GM12801 (cell line): ENCODE data around the gene SERPINC1.

Source experiments
- TF ChIP-seq, protein P1 (sequence below): IDR thresholded peaks from one replicate; pipeline ENCODE4 v1.5.1; 2011; ENCODE audit warnings: control low read depth; ENCODE audit not compliant: insufficient read length; ENCODE audit errors: extremely low read depth

The SERPINC1 gene

DNA sequence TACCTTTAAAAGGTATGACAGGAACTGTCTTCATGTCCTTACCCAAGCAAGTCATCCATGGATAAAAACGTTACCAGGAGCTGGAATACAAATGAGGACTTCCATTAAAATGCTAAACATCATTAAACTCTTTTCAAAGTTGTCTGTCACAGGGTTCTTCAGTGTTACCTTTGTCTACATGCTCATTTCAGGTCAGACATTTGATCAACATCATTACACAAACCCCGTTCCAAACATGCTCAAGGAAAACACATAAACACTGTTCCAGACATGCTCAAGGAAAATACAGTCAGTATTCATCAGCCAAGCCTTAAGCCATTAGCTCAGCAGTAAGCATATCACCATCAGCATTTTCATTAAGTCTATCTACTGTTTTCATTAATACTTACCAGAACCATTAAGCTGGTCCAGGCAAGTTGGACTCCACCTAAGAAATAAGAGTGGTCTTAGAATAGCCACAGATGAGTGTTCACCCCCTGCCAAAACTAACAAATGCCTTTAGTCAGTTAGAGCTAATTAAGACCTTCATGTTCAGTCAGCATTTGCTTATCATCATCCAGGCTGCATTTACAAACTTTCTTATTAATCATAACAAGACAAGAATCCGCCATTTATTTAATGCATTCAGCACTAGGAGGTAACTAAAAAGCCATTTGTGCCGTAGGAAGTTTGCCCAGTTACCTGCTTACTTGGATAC, 51.5 kb downstream of the SERPINC1 start:
- TF ChIP-seq, protein P1, sequence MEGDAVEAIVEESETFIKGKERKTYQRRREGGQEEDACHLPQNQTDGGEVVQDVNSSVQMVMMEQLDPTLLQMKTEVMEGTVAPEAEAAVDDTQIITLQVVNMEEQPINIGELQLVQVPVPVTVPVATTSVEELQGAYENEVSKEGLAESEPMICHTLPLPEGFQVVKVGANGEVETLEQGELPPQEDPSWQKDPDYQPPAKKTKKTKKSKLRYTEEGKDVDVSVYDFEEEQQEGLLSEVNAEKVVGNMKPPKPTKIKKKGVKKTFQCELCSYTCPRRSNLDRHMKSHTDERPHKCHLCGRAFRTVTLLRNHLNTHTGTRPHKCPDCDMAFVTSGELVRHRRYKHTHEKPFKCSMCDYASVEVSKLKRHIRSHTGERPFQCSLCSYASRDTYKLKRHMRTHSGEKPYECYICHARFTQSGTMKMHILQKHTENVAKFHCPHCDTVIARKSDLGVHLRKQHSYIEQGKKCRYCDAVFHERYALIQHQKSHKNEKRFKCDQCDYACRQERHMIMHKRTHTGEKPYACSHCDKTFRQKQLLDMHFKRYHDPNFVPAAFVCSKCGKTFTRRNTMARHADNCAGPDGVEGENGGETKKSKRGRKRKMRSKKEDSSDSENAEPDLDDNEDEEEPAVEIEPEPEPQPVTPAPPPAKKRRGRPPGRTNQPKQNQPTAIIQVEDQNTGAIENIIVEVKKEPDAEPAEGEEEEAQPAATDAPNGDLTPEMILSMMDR = no peak

DNA sequence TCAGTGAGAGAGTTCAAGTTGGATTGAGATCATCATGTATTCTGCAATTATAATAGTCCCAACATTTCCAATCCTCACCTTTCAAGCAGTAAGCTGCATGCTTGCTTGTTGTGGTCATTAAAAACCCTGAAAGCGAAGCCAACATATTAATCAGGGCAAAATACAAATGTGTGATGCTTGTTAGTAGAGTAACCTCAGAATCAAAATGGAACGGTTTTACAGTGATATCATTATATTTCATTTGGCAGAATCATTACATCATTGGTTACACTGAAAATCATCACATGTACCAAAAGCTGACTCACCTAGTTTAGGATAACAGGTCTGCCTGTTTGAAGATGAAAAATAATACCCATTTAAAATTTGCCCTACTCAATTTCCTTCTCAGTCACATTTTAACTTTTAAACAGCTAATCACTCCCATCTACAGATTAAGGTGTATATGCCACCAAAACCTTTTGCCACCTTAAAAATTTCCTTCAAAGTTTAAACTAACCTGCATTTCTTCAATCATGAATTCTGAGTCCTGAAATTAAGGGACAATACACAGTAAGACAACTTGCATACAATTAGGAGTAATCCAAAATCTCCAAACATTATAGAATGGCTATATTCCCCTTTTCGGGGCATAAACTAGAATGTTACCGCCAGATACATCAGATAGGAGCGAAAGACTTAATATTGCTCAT, 52.8 kb downstream of the SERPINC1 start:
- TF ChIP-seq, protein P1 = no peak

DNA sequence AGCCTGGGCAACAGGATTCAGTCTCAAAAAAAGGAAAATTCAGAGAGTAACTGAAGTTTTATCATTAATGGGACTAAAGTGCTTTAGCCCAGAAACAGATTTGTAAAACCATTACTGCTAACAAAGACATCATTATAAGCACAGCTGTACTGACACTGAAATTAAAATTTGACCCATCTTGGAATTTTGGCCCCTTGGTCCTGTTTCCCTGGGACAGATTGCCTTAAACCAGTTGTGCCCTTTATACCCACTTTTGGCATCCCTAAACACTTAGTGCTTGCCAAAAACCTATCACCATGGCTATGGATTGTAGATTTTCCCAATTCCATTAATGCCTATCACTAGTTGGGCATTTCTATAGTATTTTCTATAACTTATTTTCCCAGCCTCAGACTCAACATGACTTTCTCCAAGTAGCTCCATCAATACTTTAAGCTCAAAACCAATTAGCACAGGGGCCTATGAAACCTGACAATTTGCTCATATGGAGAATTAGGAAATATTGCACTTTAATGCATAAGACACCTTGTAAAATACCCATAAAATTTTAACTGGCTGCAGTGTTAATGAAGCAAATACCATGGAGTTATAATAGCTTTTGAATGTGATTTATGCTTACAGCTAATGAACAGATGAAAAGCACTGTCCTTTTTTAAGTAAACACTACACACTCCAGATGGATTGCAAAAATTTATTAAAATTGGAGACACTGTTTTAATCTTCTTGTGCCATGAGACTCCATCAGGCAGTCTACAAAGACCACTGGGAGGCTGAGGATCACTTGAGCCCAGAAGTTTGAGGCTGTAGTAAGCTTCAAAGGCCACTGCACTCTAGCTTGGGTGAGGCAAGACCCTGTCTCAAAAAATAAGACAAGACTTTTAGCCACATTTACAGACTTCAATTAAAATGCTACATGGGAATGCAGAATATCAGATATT, 53.6 kb downstream of the SERPINC1 start:
- TF ChIP-seq, protein P1 = no peak

DNA sequence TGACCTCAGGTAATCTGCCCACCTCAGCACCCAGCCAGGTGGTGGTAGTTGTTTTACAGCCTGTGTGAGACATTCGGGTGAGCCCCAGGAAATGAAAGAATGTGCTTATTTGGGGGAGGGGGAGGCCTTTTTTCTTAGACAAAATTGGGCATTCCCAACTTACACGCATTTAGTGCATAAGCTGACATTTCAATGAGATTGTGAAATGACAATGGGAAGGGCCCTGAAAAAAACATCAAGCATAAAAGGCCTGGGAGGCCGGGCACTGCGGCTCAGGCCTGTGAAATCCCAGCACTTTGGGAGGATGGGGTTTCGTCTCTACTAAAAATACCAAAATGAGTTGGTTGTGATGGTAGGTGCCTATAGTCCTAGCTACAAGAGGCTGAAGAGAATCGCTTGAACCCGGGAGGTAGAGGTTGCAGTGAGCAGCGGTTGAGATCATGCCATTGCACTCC, 54.3 kb downstream of the SERPINC1 start:
- TF ChIP-seq, protein P1 = no peak

DNA sequence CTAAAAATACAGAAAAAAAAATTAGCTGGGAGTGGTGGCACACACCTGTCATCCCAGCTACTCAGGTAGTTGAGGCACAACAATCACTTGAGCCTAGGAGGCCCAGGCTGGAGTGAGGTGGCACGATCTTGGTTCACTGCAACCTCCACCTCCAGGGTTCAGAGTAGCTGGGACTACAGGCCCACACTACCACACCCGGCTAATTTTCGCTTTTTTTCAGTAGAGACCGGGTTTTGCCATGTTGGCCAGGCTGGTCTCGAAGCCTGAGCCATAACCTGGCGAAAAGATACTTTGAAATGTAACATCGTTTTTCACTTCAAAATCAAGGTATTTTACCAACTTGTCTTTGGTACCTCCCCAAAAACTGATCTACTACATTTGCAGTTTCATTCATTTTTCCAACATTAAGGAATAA, 55.4 kb downstream of the SERPINC1 start:
- TF ChIP-seq, protein P1 = no peak

DNA sequence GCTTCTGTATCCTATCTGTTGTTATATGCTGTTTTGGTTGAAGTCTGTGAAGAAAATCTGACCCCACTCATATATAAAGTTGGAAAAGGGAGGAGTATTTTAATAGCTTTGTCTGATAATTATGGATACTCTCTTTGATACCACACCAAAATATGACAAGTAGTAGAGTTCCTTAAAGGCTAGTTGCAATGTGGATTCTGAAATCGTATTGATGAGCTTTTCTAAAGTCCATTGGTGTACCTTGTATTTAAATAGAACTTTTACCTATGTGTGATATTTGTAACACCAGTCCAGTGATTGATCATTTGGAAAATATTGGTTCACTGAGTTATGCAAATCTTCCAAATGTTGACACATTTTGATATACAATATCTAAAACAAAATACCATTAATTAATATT, 57.1 kb downstream of the SERPINC1 start:
- TF ChIP-seq, protein P1 = no peak

DNA sequence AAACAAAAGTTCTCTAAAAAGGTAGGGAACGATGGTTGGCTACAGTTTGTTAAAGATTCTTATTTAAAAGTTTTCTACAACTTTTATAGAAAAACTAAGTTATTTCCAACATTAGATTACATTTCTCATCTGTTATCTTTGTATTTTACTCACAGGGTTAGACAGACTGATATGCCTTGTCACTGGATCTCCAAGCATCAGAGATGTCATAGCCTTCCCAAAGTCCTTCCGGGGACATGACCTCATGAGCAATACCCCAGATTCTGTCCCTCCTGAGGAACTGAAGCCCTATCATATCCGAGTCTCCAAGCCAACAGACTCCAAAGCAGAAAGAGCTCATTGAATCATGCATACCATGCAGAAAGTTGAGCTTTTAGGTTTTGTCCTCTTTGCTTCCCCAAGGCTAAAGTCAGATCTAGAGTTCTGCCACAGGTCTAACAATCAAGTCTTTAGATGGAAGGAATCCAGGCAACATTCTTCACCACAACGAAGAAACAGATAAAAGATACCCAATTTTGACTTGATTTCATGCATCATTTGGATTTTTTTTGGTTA, 59.7 kb downstream of the SERPINC1 start:
- TF ChIP-seq, protein P1 = no peak
